Epidermal melanocyte (primary cell): ENCODE data around the gene KRTAP10-2.

Experiments used
- DNase-seq: peaks from one replicate; pipeline ENCODE4 v3.0.0; 2011; ENCODE audit warnings: low spot score; ENCODE audit not compliant: insufficient read length

KRTAP10-2 gene

DNA sequence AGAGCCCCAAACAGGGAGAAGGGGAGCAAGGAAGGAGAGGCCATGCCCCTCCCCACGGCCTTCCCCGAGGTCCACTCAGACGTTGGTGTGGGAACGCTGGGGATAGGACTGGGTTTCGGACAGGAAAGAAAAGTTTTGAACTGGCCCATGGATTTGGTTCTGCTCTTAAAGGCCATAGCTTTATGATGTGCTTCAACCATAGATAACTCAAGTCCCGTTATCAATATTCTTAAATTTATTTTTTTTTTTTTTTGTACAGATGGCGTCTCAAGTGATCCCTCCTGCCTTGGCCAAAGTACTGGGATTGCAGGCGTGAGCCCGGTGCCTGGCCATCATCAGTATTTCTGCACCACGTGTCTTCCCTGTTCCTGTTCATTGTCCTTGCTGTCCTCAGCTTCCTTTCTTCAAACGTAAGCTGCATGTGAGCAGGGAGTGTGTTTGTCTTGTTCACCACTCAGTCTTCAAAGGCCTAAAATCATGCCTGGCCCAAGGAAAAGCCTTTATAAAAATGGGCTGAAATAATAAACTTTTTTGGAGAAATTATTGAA lies 10.5 kb downstream of the KRTAP10-2 start:
- DNase-seq: no peak

DNA sequence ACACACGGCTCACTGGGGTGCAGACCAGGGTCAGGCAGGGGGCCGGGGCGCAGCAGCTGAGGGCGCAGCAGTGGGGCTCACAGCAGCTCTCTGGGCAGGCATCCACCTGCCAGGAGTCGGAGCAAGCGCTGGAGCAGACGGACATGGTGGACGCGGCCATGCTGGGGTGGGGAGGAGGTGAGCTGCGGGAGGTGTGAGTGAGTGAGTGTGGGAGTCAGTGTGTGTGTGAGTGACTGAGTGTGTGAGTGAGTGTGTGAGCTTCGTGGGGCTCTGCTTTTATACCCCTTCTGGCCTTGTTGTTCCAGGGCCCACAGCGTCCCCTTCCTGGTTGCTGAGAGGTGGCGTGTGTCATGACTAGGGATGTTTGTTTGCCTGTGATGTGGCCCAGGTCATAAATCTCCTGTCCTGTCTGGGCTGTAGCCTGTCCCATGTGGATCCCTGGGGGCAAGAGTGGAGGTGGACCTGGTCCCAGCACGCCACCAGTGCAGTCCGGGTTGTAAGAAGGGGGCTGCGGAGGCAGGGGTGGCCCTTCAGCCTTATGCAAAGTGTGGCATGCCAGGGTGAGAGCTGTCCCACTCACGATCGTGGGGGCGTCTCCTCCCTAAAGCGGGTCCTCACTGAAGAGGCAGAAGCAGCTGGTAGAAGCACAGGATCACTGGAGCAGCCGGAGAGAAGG lies 11.2 kb downstream of the KRTAP10-2 start, which contains the start of gene KRTAP10-1:
KRTAP10-1 (minus strand) TSS at position 205 of the 676 bp plus-strand sequence; CDS start at position 160, 45 bp downstream.
- DNase-seq: no peak

DNA sequence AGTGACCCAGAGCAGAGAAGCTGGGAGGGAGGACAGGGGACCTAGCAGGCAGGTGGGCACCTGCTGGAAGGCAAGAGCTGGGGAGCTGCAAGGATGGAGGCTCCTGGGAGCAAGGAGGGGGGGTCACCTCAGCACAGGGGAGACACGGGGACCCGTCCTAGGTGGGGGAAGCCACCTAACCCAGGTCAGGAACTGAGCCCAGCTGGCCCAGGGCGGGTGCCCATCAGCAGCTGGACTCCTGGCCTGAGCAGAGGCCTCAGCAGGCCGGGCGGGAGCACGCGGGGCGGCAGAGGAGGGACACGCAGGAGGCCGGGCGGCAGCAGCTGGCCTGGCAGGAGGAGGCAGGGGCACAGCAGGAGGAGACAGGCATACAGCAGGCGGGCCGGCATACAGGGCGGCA lies 12.3 kb downstream of the KRTAP10-2 start:
- no peak for DNase-seq

GRCh38 chr21:44537930-44538911 lies 13.1 kb downstream of the KRTAP10-2 start:
- DNase-seq: no peak

DNA sequence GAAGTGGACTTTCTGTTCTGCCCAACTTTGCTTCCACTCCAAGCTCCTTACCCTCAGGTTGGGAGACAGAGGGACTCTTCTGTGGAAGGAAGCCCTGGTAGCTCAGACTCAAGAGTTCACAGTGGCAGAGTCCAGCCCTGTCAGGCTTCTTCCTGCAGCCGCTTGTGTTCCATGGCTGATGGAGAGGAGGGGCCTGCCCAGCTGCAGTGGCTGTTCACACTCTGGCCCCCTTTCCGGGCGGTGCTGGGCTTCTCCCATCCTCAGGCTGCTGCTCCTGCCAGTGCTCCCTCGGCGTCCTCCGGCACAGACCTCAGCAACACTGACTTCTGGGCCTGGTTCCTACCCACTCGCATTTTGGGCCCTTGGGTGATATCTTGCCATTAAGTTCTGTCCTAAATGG lies 15.3 kb downstream of the KRTAP10-2 start:
- no peak for DNase-seq

GRCh38 chr21:44534688-44535087 lies 16.6 kb downstream of the KRTAP10-2 start:
- DNase-seq: no peak

GRCh38 chr21:44533891-44534627 lies 17.2 kb downstream of the KRTAP10-2 start:
- no peak for DNase-seq

GRCh38 chr21:44533121-44533890 lies 18.0 kb downstream of the KRTAP10-2 start:
- DNase-seq: no peak

- no peak for DNase-seq
These were observed 18.6 kb downstream of the KRTAP10-2 start for GRCh38 chr21:44532712-44533111.

DNA sequence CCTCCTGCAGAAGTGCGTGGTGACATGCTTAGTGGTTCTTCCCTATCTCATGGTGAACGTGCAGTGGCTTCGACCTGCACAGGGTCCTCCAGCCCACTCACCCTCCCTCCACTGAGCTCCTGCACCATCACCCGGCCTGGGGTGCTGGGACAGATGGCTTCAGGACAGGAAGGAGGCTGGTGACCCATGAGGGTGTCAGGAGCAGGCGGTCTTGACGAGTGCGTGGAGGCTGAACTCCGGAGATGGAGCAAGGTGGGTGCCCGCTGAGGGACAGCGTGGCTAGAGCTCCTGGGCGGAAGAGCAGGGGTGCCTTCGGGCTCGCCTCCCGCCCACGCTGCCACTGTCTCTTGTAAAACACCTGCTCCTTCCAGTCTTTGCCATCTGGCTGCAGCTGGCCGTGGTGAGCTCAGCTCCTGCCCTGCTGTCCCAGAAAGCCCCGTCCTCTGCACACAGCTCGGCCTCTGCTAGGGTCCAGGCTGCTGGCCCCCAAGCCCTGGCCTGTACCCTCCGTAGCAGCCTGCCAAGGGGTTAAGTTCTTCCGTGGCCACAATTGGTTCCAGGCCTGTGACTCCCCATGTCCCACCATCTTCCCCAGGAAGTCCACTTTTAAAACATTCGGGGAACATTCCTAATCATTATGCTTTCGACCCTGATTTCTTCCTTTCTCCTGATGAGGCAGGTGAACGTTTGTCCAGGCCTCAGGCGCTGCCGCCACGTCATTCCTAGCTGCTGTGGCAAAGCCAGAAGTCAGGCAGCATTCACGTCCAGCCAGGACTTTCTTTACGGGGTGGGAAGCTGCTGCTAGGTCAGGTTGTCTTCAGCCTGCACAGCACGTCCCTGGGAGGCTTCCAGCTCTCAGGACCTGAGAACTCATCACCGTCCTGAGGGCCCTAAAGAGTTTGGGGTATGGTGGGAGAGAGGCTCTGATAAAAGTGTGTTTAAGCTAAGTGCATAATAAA lies 19.4 kb downstream of the KRTAP10-2 start:
- DNase-seq: no peak

DNA sequence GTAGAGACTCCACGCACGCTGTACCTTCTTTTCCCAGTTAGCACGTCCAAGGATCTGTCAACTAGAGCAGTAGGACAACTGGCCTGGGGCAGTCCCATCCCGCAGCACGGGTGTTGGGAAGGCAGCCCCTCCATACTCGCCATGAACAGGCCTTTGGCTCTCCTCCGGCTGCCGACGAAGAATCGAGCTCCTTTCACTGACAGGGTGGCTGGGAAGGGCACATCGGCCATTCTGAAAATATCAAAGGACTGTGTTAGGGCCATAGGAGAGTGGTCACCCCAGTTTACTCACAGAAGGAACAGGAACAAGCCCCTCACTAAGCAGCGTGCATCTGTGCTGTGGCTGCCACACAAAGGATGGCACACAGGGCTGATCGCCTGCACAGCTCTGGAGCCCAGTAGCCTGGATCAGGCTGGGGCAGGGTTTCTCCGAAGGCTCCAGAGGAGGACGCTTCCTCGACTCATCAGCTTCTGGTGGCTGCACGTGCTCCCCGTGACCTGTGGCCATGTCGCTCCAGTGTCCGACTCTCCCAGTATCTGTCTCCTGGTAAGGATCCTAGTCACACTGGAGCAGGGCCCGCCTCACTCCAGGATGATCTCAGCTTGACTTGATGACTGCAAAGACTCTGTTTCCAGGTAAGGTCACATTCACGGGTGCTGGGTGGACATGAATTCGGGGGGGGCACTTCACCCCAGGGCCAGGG lies 20.3 kb downstream of the KRTAP10-2 start:
- DNase-seq: no peak

DNA sequence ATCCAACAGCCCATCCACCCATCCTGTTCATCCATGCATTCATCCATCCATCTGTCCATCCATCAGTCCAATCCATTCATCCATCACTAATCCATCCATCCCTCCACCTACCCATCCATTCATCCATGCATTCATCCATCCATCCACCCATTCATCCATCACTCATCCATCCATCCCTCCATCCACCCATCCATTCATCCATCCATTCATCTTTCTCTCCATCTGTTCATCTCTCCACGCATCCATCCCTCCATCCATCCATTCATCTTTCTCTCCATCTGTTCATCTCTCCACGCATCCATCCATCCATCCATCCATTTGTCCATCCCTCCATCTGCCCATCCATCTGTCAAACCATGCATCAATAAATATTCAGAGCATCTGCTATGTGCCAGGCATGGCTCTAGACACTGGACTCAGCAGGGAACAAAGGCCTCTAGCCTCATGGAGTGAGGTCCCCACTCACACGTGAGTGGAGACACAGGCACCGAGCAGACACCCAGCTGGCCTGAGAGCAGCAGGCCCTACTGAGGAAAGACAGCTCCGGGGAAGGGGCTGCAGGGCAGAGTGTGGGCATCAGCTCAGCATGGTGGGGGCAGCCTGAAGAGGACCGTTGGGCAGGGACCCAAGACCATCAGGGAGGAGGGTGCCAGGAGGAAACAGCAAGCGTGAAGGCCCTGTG lies 20.9 kb downstream of the KRTAP10-2 start:
- no peak for DNase-seq

DNA sequence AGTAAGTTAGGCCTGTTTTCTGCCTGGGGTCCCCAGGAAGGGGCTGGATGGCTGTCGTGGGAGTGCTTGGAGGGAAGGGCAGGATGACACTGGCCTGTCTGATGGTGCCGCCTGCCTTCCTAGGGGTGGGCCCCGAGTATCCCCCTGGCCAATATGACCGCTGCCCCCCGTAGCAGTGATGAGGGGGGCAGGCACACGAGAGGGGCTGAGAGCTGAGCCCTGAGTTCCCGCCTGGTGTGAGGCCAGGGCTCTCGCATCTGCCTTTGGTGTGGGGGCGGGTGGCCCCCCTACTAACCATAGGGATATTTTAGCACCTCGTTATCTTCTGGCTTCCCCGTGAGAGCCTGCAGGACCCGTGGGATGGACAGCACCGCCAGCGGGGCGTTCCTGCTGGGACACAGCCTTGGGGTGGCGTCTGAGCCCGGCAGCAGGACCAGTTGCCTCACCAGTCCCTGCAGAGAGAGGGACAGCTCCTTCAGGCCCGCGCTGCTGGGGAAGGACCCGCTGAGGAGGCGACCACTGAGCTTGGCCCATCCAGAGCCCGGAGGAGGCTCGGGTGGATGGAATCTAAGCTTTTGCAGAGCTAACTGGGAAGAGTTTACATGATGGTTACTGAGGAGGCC lies 21.7 kb downstream of the KRTAP10-2 start:
- no peak for DNase-seq

DNA sequence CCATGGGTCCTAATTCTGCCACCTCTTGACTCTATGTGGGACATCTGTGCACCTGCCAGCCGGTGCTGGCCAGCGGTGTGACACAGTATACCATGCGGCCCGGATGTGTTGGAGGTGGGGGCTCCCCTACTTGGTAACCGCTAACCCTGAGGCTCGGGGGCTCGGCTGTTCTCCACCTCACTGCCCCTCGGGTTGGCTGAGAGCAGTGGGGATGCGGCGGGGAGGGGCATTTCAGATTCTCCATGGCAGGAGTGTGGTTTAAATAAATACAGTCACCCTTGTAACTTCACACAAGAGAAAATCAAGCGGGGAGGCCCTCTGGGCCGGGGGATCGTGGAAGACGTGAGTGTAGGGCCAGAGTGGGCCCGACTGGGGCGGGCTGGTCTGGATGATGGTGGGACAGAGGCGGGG lies 22.3 kb downstream of the KRTAP10-2 start:
- no peak for DNase-seq

DNA sequence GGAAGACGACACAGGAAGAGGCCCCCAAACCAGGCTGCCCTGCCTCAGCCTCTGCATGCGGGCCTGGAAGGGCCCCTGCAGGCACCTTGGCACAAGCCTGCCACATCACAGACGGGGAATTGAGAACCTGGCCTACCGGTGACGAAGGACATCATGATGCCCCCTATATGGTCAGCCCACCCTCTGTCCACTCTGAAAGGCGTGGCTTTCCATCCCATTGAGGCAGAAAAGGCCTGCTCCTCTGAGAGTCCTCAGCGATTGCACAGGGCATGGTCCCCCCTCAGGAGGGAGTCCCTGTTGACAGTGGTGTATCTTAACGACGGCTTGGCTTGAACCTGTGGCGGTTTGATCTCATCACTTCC lies 22.7 kb downstream of the KRTAP10-2 start:
- no peak for DNase-seq

DNA sequence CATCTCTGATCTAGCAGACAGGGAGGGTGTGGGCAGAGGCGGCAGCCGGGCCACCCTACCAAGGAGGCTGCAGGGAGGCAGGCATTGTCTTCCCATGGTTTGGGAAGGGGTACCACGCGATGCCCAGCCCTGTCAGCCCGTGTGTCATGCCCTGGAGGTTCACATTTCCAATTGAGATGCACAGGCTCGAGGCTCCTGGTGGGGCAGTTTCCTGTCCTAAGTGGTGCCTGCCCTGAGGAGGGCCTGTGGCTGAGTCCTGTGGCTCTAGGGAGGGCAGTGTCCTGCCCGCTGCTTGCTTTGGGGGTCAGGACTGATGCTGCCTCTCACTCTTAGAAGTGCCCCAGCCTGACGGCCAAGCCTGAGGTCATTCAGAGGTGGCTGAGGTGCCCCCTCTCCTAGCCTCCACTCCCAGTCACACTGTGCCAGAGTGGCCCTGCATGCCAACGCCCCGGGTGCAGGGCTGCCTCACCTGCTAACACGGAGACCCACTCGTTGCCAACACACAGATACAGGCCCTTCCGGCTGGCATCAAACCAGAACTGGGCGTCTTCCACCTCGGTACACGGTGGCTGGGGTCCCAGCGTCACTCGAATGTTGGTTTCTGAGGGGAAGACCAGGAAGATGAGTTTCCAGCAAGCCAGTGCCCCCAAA lies 23.2 kb downstream of the KRTAP10-2 start:
- no peak for DNase-seq
